GM12872 (cell line): ENCODE data around the gene TCEANC2.

Experiments
- CTCF ChIP-seq: IDR thresholded peaks from 3 replicates; pipeline ENCODE4 v1.5.1; 2011; ENCODE audit warnings: low read depth, mild to moderate bottlenecking, low read length, moderate library complexity; ENCODE audit not compliant: insufficient read depth

Gene TCEANC2

GRCh38 chr1:54052934-54053744, at the start of gene TCEANC2, which contains the start of gene TMEM59:
Gene TCEANC2, plus strand, starts transcription at chr1:54053608. Its CDS starts 815 bp downstream, at chr1:54054423.
Gene TMEM59, minus strand, starts transcription at chr1:54053204. Its CDS starts 16 bp downstream, at chr1:54053188.
- no peak for TF ChIP-seq CTCF

- no peak for TF ChIP-seq CTCF
Observed at GRCh38 chr1:54004481-54005049, 48.8 kb upstream of the TCEANC2 start.

- no peak for TF ChIP-seq CTCF
Observed at GRCh38 chr1:54006508-54006907, 46.9 kb upstream of the TCEANC2 start.

GRCh38 chr1:54007613-54008012, 45.8 kb upstream of the TCEANC2 start:
- TF ChIP-seq CTCF: no peak

- TF ChIP-seq CTCF: no peak
Observed at GRCh38 chr1:54008876-54009275, 44.5 kb upstream of the TCEANC2 start.

GRCh38 chr1:54009406-54009805, 44.0 kb upstream of the TCEANC2 start:
- TF ChIP-seq CTCF: no peak

GRCh38 chr1:54010415-54011117, 42.8 kb upstream of the TCEANC2 start:
- no peak for TF ChIP-seq CTCF
